Measurements from ENCODE around the gene ACSF3. TPM values are rescaled to one million over a fixed set of nuclear protein-coding genes. Genes with fewer than 3 reads are reported as not detected.

Gene ACSF3
- total and polyA plus RNA-seq, 2 experiments from 2014 or later = 27.6 to 32.2 TPM

DNA sequence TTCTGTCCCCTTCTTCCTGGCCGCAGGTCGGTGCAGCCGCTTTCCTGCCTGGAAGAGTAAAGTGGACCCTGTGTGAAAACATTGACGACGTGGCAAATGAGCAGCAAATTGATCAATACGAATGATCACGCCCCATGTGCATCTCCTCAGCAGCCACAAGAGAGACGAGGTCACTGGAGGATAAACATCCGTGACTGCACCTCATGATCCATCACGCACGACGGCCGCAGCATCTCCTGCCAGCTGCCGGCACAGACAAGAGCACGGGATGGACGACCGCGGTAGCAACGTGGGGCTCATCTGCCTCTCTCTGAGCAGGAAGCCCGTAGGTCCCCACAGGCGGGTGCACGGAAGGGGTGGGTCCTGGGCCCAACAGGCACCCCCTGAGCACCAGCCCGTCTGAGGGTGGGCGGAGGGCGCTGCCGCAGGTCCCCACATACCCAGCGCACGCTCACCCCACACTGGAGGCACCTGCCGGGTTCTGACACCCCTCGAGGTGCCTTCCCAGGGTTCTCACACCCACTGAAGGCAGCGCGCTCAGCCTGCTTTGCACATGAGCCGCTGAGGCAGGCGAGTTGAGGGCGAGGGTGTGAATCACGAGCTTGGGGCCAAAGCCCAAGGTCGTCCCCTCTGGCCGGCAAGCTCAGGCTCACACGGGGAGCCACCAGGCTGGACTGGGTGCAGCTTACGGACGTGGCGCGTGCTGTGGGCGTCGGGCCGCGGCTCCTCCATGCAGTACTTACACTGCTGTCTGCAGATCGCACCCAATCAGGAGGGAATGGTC lies 65.6 kb downstream of the ACSF3 start:
- TF ChIP-seq, protein P1, sequence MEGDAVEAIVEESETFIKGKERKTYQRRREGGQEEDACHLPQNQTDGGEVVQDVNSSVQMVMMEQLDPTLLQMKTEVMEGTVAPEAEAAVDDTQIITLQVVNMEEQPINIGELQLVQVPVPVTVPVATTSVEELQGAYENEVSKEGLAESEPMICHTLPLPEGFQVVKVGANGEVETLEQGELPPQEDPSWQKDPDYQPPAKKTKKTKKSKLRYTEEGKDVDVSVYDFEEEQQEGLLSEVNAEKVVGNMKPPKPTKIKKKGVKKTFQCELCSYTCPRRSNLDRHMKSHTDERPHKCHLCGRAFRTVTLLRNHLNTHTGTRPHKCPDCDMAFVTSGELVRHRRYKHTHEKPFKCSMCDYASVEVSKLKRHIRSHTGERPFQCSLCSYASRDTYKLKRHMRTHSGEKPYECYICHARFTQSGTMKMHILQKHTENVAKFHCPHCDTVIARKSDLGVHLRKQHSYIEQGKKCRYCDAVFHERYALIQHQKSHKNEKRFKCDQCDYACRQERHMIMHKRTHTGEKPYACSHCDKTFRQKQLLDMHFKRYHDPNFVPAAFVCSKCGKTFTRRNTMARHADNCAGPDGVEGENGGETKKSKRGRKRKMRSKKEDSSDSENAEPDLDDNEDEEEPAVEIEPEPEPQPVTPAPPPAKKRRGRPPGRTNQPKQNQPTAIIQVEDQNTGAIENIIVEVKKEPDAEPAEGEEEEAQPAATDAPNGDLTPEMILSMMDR (IDR thresholded peaks at IDR 0.05; ENCODE audit: low read depth, low read length) = no peak
- H3K27me3 ChIP-seq = no peaks in the 10 kb centered on the region
- H3K36me3 ChIP-seq = no peaks in the 10 kb centered on the region
- no peaks in the 10 kb centered on the region for H3K9me3 ChIP-seq (ENCODE audit: low read depth)
- DNase-seq (ENCODE audit: low read depth in 1 of 2, low spot score in 1 of 2) = no peak
- H3K27ac ChIP-seq = no peak overlapping the region
- H3K4me1 ChIP-seq (ENCODE audit: low read depth) = no peaks in the 10 kb centered on the region
- H3K4me3 ChIP-seq = no peak overlapping the region

DNA sequence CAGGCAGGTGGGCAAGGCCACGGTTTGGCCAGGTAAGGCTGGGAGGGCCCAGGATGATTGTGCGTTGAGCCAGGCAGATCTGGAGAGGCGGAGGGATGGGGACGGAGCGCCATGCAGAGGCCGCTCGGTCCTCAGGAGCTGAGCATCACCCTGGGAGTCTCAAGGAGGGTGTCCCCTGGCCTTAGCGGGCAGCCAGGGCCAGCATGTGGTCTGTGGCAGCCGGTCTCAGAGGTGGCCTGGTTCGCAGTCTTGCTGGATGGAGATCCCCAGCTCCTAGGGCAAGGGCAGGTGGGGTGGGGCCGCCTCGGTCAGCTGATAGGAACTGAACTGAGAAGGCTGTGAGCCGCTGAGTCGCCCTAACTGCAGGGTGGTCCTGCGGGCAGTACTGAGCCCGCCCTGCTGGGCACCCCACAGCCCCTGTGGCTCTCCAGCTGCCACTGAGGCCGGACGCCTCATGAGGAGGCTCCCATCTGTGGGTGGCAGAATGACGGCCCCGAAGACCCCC lies 66.2 kb downstream of the ACSF3 start:
- Histone ChIP-seq H3K4me1 (ENCODE audit: low read depth) (no peaks in the 10 kb centered on the region), H3K27me3 (no peaks in the 10 kb centered on the region), H3K27ac (no peak overlapping the region), H3K36me3 (no peaks in the 10 kb centered on the region), H3K9me3 (ENCODE audit: low read depth) (no peaks in the 10 kb centered on the region), H3K4me3 (no peak overlapping the region)
- TF ChIP-seq, protein P1 (IDR thresholded peaks at IDR 0.05; ENCODE audit: low read depth, low read length) = no peak
- DNase-seq (ENCODE audit: low read depth in 1 of 2, low spot score in 1 of 2) = no peak

DNA sequence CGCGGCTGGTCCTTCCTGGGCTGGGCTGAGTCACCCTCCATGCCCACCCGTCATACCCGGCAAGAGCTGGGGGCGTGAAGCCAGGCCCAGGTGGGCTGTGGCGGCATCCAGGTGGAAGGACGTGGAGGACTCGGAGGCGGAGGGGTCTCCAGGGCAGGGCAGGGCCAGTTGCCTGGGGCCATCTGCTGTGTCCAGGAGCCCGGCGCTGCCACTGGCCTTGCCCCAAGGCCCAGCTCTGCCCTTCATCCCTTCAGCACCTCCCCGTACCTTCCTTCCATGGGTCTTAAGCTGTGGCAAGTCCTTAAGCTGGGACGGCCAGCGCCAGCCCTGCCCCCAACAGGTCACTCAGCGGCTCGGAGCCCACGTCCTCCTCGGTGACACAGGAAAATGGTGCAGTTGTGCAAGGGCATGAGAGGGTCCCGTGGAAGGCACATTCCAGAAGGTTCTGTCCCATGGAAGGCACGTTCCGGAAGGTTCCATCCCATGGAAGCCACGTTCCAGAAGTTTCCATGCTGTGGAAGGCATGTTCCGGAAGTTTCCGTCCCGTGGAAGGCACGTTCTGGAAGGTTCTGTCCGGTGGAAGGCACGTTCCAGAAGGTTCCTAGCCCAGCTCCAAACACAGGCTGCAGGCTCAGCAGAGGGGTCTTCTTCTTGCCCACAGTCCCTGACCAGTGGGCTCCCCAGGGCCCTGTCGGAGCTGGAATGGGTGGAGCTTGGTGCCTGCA lies 67.5 kb downstream of the ACSF3 start:
- no peaks in the 10 kb centered on the region for H3K4me1 ChIP-seq (ENCODE audit: low read depth)
- no peaks in the 10 kb centered on the region for H3K36me3 ChIP-seq
- H3K27me3 ChIP-seq = no peaks in the 10 kb centered on the region
- DNase-seq (ENCODE audit: low read depth in 1 of 2, low spot score in 1 of 2) = no peak
- H3K9me3 ChIP-seq (ENCODE audit: low read depth) = no peaks in the 10 kb centered on the region
- no peak overlapping the region for H3K4me3 ChIP-seq
- TF ChIP-seq, protein P1 (IDR thresholded peaks at IDR 0.05; ENCODE audit: low read depth, low read length) = no peak
- H3K27ac ChIP-seq = no peak overlapping the region

DNA sequence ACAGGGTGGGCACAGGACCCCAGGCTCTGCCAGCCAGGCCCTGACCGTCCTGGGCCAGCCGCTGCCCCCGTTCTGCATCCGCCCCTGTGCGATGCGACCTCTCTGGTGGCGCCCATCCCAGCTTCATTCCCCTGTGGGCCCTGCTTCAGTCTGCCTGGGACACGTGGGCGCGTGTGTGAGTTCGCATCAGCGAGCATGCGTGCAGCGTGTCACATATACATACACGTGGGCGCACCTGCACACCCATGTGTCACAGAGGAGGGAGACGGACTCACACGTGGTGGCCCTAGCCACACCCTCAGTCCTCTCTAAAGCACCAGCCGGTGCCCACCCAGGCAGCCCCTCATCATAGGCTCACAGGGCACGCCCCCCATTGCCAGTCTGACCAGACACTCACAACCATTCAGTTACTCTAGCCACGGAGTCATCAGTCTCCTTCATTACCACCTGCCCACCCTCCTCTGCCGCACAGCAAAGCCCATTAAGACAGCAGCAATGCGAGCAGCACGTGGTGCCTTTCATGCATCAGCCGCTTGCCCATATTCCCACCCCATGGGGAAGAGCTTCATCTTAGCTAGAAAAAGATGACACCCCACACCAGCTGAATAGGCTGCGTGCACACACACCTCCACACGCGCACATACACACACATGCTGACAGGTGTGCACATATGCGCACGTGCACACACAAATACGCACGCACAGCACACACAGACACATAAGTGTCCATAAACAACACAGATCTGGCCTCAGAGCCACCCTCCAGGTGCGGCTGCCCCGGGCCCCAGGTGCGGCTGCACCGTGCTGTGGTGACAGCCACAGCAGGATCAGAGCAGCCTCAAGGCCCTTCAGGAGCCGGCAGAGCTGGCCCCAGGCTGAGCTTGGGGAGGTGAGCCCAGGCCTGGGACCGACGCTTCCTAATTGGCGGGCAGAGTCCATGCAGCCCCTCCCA lies 68.4 kb downstream of the ACSF3 start:
- no peaks in the 10 kb centered on the region for H3K4me1 ChIP-seq (ENCODE audit: low read depth)
- H3K4me3 ChIP-seq = no peak overlapping the region
- no peaks in the 10 kb centered on the region for H3K27me3 ChIP-seq
- no peaks in the 10 kb centered on the region for H3K36me3 ChIP-seq
- no peaks in the 10 kb centered on the region for H3K9me3 ChIP-seq (ENCODE audit: low read depth)
- no peak for DNase-seq (ENCODE audit: low read depth in 1 of 2, low spot score in 1 of 2)
- no peak overlapping the region for H3K27ac ChIP-seq
- TF ChIP-seq, protein P1 (IDR thresholded peaks at IDR 0.05; ENCODE audit: low read depth, low read length) = no peak

DNA sequence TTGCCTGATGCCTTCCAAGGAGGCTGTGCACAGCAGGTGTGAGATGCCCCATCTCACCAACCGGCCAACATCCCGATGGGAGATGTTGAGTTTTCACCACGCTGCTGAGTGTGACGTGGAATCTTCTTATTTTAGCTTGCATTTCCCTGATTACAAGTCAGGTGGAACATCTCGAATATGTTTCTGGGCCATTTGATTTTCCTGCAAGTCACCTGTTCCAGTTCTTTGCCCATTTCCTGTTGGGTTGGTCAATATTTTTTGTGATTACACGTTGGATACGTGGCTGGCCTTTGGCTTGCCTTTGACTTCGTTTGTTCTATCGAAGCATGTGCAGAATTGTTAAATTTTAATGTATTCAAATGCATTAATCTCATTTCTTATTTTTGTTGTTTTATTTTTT lies 69.6 kb downstream of the ACSF3 start:
- no peaks in the 10 kb centered on the region for H3K27me3 ChIP-seq
- TF ChIP-seq, protein P1 (IDR thresholded peaks at IDR 0.05; ENCODE audit: low read depth, low read length) = no peak
- H3K9me3 ChIP-seq (ENCODE audit: low read depth) = no peaks in the 10 kb centered on the region
- H3K27ac ChIP-seq = no peak overlapping the region
- no peak for DNase-seq (ENCODE audit: low read depth in 1 of 2, low spot score in 1 of 2)
- H3K36me3 ChIP-seq = no peaks in the 10 kb centered on the region
- H3K4me3 ChIP-seq = no peak overlapping the region
- H3K4me1 ChIP-seq (ENCODE audit: low read depth) = no peaks in the 10 kb centered on the region
